ENCODE results near the gene CREG1.

CREG1 gene

GRCh38 chr1:167529829-167530474 lies 23.6 kb downstream of the CREG1 start:
- DNase-seq: no peak

- no peak for DNase-seq
Observed at GRCh38 chr1:167528057-167528728, 25.4 kb downstream of the CREG1 start.

- no peak for DNase-seq
Observed at GRCh38 chr1:167526667-167527383, 26.7 kb downstream of the CREG1 start.

GRCh38 chr1:167524651-167525050 lies 28.9 kb downstream of the CREG1 start:
- DNase-seq: no peak

GRCh38 chr1:167522246-167522645 lies 31.3 kb downstream of the CREG1 start:
- DNase-seq: no peak

GRCh38 chr1:167520711-167521206 lies 32.8 kb downstream of the CREG1 start:
- DNase-seq: no peak

GRCh38 chr1:167518331-167518700 lies 35.2 kb downstream of the CREG1 start, which contains the start of gene CD247:
Gene CD247, minus strand, starts transcription at chr1:167518529. Its CDS starts 64 bp downstream, at chr1:167518465.
- peak; percentile 86 for DNase-seq

GRCh38 chr1:167517535-167518330 lies 35.8 kb downstream of the CREG1 start:
- DNase-seq: peak; percentile 83

- peak; percentile 58 for DNase-seq
Observed at GRCh38 chr1:167516404-167517388, 36.9 kb downstream of the CREG1 start.

GRCh38 chr1:167515893-167516321 lies 37.7 kb downstream of the CREG1 start:
- no peak for DNase-seq

GRCh38 chr1:167515461-167515860 lies 38.1 kb downstream of the CREG1 start:
- DNase-seq: no peak

- DNase-seq: no peak
Observed at GRCh38 chr1:167514288-167514687, 39.3 kb downstream of the CREG1 start.

GRCh38 chr1:167512046-167512654 lies 41.4 kb downstream of the CREG1 start:
- DNase-seq: no peak

- DNase-seq: no peak
Observed at GRCh38 chr1:167511374-167511986, 42.1 kb downstream of the CREG1 start.

GRCh38 chr1:167510881-167511280 lies 42.7 kb downstream of the CREG1 start:
- DNase-seq: no peak

GRCh38 chr1:167510244-167510643 lies 43.3 kb downstream of the CREG1 start:
- DNase-seq: no peak

GRCh38 chr1:167509587-167509986 lies 44.0 kb downstream of the CREG1 start:
- DNase-seq: peak; percentile 47

- no peak for DNase-seq
Observed at GRCh38 chr1:167507719-167508118, 45.8 kb downstream of the CREG1 start.

- no peak for DNase-seq
Observed at GRCh38 chr1:167504467-167504827, 49.1 kb downstream of the CREG1 start.

GRCh38 chr1:167503626-167504466 lies 49.7 kb downstream of the CREG1 start:
- DNase-seq: no peak
